Body of pancreas (tissue), 4 donors: ENCODE results near the gene NIPAL3. TPM values are rescaled to one million over a fixed set of nuclear protein-coding genes. Genes with fewer than 3 reads are reported as not detected.

Experiments used
- ATAC-seq: fragments of 150-250 bp; one replicate; pipeline ENCODE4 v1.9.1; 2016
- DNase-seq, 4 donors: peaks; one replicate each; pipeline ENCODE4 v3.0.0-alpha.2; 2019
- H3K27ac ChIP-seq, 4 donors: fragments of 200-600 bp; sonication (generic); 1 replicate in 3 of 4; 2 replicates in 1 of 4; pipeline versions ENCODE4 v1.5.1 to v1.6.1; 2016 to 2019; ENCODE audit warnings: mild to moderate bottlenecking in 1 of 4, mixed read lengths in 1 of 4, moderate library complexity in 1 of 4
- H3K27me3 ChIP-seq, 2 donors: fragments of 200-600 bp; sonication (generic); one replicate each; pipeline ENCODE4 v1.6.0; 2016; ENCODE audit warnings: mild to moderate bottlenecking in 1 of 2
- H3K36me3 ChIP-seq, 2 donors: fragments of 200-600 bp; sonication (generic); replicated peaks in 1 of 2; 2 replicates each; pipeline ENCODE4 v1.5.1; 2016; ENCODE audit warnings: low read depth in 2 of 2; ENCODE audit not compliant: insufficient read depth in 1 of 2
- H3K4me1 ChIP-seq: fragments of 200-600 bp; sonication (generic); one replicate; pipeline ENCODE4 v1.6.0; 2016
- H3K4me3 ChIP-seq, 2 donors: fragments of 200-600 bp; sonication (generic); 1 replicate in 1 of 2; 2 replicates in 1 of 2; pipeline ENCODE4 v1.5.1; 2016 to 2019
- H3K9me3 ChIP-seq, 3 donors: fragments of 200-600 bp; sonication (generic); 1 replicate in 2 of 3; 2 replicates in 1 of 3; pipeline ENCODE4 v1.5.1; 2016
- POLR2A ChIP-seq, 3 donors: fragments of 450-650 bp; IDR thresholded peaks; one replicate each; pipeline ENCODE4 v1.6.1; 2016; ENCODE audit warnings: antibody characterized with exemption in 3 of 3, mild to moderate bottlenecking in 2 of 3
- WGBS, 2 donors: methylation state at CpG; one replicate each; pipeline ENCODE4 v1.1.5; 2017; 5-methylcytosine and 5-hydroxymethylcytosine counted together
- intact Hi-C: fragments of 100-400 bp; cut with DNase I; formaldehyde crosslinking; loops from one replicate; pipeline ENCODE4 v1.15.1; 2023
- total RNA-seq, 2 donors: library from RNA; depleted of rRNA; stranded (reverse); fragments of >200 nt; gene quantifications; one replicate each; pipeline ENCODE4 v1.1.0, GENCODE V29; 2016
- TF ChIP-seq, protein P1 (sequence below), 7 experiments: fragments of 450-650 bp in 4 of 7; fragments of 200-600 bp in 3 of 7; sonication (generic) in 3 of 7; IDR thresholded peaks; one replicate each; pipeline ENCODE4 v1.5.1; 2016 to 2019; ENCODE audit warnings: antibody characterized with exemption in 7 of 7

Gene NIPAL3
- total RNA-seq, 2 donors from 2014 or later = 36.8 to 65.9 TPM

DNA sequence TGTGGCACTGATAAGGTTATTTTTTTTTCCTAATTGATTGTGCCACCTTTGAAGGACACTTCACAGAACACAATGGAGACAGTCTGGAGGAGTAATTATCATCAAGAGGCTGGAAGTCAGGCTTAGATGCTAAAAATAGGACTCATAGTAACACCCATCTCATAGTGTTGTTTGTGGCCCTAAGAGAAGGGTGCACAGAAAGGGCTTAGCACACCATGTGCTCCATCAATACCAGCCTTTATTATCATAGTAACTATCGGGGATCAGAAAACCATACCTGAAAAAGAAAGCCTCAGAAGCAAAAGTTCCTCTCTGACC is 11.9 kb downstream of the NIPAL3 start:
- DNase-seq (no peak), ATAC-seq (no peak)
- 19 to 25% methylated on average over 1 of the region's 1 CpG for WGBS, 2 donors
- H3K27ac ChIP-seq = no peak overlapping the region
- TF ChIP-seq, protein P1, sequence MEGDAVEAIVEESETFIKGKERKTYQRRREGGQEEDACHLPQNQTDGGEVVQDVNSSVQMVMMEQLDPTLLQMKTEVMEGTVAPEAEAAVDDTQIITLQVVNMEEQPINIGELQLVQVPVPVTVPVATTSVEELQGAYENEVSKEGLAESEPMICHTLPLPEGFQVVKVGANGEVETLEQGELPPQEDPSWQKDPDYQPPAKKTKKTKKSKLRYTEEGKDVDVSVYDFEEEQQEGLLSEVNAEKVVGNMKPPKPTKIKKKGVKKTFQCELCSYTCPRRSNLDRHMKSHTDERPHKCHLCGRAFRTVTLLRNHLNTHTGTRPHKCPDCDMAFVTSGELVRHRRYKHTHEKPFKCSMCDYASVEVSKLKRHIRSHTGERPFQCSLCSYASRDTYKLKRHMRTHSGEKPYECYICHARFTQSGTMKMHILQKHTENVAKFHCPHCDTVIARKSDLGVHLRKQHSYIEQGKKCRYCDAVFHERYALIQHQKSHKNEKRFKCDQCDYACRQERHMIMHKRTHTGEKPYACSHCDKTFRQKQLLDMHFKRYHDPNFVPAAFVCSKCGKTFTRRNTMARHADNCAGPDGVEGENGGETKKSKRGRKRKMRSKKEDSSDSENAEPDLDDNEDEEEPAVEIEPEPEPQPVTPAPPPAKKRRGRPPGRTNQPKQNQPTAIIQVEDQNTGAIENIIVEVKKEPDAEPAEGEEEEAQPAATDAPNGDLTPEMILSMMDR (IDR thresholded peaks at IDR 0.05) = no peak
- TF ChIP-seq POLR2A (IDR thresholded peaks at IDR 0.05) = no peak
- no peaks in the 10 kb centered on the region for H3K36me3 ChIP-seq
- no peak overlapping the region for H3K4me3 ChIP-seq
- H3K4me1 ChIP-seq = peaks cover 44% of the 10 kb centered on the region
- H3K9me3 ChIP-seq = no peaks in the 10 kb centered on the region
- intact Hi-C loops = no loop called here
- no peaks in the 10 kb centered on the region for H3K27me3 ChIP-seq

DNA sequence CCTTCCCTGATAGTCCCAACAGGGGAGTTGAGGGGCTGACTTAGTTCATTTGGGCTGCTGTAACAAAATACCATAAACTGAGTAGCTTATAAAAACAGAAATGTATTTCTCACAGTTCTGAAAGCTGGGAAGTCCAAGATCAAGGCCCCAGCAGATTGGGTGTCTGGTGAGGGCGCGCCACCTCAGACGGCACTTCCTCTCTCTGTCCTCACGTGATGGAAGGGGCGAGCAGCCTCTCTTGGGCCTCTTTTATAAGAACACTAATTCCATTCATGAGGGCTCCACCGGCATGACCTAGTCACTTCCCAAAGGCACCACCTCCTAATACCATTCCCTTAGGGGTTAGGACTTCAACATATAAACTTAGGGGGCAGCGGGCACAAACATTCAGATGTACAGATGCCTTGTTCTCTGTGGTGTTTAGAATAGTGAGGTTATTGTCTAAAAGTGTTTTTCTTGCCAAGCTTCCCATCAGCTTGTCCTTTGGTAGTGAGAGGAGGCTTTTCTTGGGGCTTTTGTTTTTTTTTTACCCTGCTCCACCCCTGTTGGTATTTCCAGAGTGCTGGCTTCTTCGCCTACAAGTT is 20.3 kb downstream of the NIPAL3 start:
- Histone ChIP-seq H3K9me3 (no peaks in the 10 kb centered on the region), H3K4me1 (peaks cover 8% of the 10 kb centered on the region), H3K4me3 (no peak overlapping the region), H3K27ac (no peak overlapping the region), H3K27me3 (no peaks in the 10 kb centered on the region), H3K36me3 (no peaks in the 10 kb centered on the region)
- ATAC-seq = no peak
- intact Hi-C loops = no loop called here
- 87 to 89% methylated on average over 8 of the region's 8 CpGs for WGBS, 2 donors
- TF ChIP-seq, protein P1 (IDR thresholded peaks at IDR 0.05) = no peak
- TF ChIP-seq POLR2A (IDR thresholded peaks at IDR 0.05) = no peak
- DNase-seq = no peak

DNA sequence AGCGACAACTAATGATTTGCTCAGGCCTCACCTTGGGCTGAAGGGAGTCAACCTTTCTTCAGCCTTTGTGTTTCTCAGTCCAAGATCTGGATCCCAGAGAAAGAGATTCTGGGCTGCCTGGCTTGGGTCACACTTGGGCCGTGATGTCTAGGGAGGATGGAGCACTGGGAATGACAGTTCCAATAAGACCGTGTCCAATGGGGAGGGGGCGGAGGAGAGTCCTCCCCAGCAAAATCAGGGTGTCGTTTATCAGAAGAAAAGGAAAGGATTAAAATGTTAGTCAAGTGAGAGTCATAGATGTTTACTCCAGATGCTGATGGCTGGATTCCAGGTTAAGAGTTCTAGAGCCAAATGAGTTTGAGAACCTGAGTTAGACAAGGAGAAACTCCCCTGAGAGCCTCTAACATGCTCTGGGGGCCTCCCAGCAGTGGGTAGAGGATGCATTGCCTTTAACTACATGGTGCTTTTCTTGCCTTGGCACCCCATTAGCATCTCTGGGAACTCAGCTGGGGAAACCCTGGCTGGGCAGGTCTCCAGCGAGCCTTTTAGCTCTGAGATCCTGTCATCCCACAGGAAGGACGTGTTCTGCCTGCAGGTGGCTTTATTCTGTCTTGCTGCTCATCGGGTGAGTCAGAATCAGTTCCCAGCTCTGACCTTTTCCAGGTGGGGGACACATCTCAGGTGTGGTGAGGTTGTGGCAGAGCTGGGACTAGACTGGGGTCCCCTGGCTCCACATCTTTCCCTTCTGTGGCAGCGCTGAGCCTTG is 22.2 kb downstream of the NIPAL3 start:
- no peak overlapping the region for H3K27ac ChIP-seq
- no peaks in the 10 kb centered on the region for H3K27me3 ChIP-seq
- WGBS, 2 donors = 69 to 84% methylated on average over 9 of the region's 9 CpGs
- H3K9me3 ChIP-seq = no peaks in the 10 kb centered on the region
- TF ChIP-seq, protein P1 (IDR thresholded peaks at IDR 0.05) = no peak
- DNase-seq (no peak), ATAC-seq (no peak)
- peaks cover 10% of the 10 kb centered on the region for H3K4me1 ChIP-seq
- intact Hi-C loops = no loop called here
- H3K36me3 ChIP-seq = peaks cover 0 to 5% of the 10 kb centered on the region in 2 donors
- no peak overlapping the region for H3K4me3 ChIP-seq

DNA sequence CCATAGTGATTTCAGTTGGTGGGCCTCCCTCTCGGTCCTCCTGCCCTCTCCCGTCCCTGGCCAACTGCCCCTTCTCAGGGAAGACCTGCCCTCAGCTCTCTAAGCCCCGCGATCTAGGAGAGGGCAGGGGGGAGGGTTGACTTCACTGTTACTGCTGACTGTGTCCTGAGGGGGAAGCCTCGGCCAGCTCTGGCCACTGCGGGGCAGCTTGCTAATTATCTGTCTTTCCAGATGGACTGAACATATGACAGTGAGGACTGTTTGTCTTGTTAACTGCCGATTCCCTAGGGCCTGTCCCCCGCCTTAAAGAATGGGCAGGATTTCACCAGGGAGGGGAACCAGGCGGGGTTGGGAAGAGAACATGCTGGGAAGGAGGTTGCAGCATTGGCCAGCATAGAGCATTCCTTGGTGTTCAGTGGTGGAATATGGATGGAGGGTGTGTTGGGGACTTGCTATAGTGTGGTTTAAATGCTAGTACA is 22.9 kb downstream of the NIPAL3 start:
- Histone ChIP-seq H3K36me3 (peaks cover 0 to 5% of the 10 kb centered on the region in 2 donors), H3K27ac (no peak overlapping the region), H3K27me3 (no peaks in the 10 kb centered on the region), H3K9me3 (no peaks in the 10 kb centered on the region), H3K4me3 (no peak overlapping the region), H3K4me1 (peaks cover 15% of the 10 kb centered on the region)
- intact Hi-C loops = no loop called here
- WGBS, 2 donors = 77 to 79% methylated on average over 9 of the region's 9 CpGs
- ATAC-seq (no peak), DNase-seq (no peak)
- TF ChIP-seq, protein P1 (IDR thresholded peaks at IDR 0.05) = no peak
- no peak for TF ChIP-seq POLR2A (IDR thresholded peaks at IDR 0.05)

DNA sequence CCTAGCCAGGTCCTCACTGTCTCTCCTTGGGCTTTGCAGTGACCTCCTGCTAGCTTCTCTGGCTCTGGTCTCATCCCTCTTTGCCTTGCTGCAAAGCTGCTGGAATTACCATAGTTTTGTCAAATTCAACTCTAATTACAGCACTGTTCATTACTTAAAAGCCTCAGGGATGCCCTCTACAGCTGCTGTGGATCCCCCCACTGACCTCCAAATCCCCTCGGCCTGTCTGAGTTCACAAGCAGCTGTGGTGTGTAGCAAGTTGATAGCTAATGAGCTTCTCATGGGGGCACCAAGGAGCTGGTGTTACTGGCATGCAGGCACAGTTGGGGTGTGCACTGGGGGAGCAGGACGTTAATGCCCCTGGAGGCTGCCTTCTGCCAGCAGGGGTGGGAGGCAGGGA is 24.8 kb downstream of the NIPAL3 start:
- 90 to 95% methylated on average over 2 of the region's 2 CpGs for WGBS, 2 donors
- no peak for DNase-seq
- peaks cover 0 to 7% of the 10 kb centered on the region in 2 donors for H3K36me3 ChIP-seq

More for the DNA sequence above, 24.8 kb downstream of the NIPAL3 start:
- Histone ChIP-seq H3K9me3 (no peaks in the 10 kb centered on the region), H3K27me3 (no peaks in the 10 kb centered on the region), H3K4me1 (peaks cover 16% of the 10 kb centered on the region), H3K27ac (no peak overlapping the region), H3K4me3 (no peak overlapping the region)
- intact Hi-C loops = no loop called here
- ATAC-seq = no peak
- TF ChIP-seq, protein P1 (IDR thresholded peaks at IDR 0.05) = no peak
- no peak for TF ChIP-seq POLR2A (IDR thresholded peaks at IDR 0.05)
